ENCODE measurements around the gene C1S.

DNA sequence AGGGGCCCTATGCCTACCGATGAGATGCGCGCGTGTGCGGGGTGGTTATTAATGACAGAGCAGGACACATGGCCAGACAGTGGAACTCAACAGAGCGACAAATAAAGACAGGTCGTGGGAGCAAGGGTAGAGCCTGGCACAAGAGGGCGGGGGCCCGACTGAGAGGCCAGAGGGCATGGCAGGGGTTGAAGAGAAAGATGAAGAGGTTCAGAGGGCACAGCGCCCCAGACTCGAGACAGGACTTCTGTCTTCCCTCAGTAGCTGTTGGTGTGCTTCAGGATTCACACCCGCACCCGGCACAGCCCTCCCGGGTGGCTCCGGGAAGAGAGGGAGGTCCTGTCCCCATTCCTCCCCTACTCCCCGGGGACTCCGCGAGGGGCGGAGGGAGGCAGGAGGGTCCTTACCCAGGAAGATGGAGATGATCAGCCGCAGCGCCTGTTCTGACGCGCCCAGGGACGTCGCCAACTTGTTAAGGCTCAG, 42.6 kb upstream of the C1S start:
- TF ChIP-seq EZH2 (IDR thresholded peaks at IDR 0.05; ENCODE audit: borderline replicate concordance, low read depth, low read length, severe bottlenecking), result no peak
- TF ChIP-seq, protein P1, sequence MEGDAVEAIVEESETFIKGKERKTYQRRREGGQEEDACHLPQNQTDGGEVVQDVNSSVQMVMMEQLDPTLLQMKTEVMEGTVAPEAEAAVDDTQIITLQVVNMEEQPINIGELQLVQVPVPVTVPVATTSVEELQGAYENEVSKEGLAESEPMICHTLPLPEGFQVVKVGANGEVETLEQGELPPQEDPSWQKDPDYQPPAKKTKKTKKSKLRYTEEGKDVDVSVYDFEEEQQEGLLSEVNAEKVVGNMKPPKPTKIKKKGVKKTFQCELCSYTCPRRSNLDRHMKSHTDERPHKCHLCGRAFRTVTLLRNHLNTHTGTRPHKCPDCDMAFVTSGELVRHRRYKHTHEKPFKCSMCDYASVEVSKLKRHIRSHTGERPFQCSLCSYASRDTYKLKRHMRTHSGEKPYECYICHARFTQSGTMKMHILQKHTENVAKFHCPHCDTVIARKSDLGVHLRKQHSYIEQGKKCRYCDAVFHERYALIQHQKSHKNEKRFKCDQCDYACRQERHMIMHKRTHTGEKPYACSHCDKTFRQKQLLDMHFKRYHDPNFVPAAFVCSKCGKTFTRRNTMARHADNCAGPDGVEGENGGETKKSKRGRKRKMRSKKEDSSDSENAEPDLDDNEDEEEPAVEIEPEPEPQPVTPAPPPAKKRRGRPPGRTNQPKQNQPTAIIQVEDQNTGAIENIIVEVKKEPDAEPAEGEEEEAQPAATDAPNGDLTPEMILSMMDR (IDR thresholded peaks at IDR 0.05; ENCODE audit: borderline replicate concordance, extremely low read depth, low read length, poor library complexity, severe bottlenecking), result no peak
